ENCODE data around the gene CNIH2.
A peak's percentile ranks its signal among the peaks of the same experiment; 100 is the strongest.
"Not testable (repeated sequence)": the region's sequence is repeated elsewhere in the genome, so short reads cannot be mapped to it uniquely, and the experiment has no call there.

Gene CNIH2

DNA sequence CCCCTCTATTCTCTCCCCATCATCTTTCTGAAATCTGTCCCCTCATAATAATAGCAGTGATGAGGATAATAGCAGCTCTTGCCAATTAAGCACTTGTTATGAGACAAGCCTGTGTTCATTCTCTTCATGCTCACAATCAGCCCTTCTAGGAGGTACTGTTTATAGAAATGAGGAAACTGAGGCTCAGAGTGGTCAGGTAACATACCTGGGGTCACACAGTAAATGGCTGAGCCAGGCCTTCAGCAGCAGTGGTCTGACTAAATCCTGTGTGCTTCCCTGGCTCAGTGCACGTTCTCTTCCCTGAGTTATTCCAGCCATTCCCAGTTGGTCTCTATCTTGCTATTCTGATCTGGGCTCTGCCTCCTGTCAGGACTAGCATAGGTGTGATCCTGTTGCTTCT, 3.8 kb upstream of the CNIH2 start:
- H3K9me3 ChIP-seq, result no peaks in the 10 kb centered on the region
- TF ChIP-seq Cebpa-rat (IDR thresholded peaks at IDR 0.05), result no peak
- peaks cover 49% of the 10 kb centered on the region for H3K4me1 ChIP-seq
- peaks cover 63% of the 10 kb centered on the region for H3K36me3 ChIP-seq
- no peak overlapping the region for H3K4me2 ChIP-seq
- no peak overlapping the region for H3K4me3 ChIP-seq
- peaks cover 85% of the 10 kb centered on the region for H4K20me1 ChIP-seq
- no peaks in the 10 kb centered on the region for H3K27me3 ChIP-seq
- H3K9ac ChIP-seq, result no peak overlapping the region
- H3K27ac ChIP-seq, result no peak overlapping the region

DNA sequence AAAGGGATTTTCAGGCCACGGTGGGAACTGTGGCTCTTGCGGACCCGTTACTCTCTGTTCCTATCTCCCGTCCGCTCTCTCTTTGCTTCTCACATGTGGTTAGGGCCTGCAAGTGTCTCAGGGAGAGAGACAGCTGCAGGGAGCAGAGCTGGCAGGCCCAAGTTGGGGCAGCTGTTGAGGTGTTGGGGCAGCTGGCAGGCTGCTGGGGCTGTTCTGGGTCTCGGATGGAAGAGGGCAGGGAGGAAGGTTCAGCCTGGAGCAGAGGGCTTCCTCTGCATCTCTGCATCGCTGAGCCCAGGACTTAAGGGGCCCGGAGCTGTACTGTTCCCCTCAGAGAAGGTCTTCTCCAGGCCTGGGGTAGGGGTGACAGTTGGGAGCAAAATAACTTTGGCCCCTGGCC, 2.6 kb upstream of the CNIH2 start:
- no peak overlapping the region; the same call in 1 of the 2 replicates for H3K4me2 ChIP-seq
- H3K27me3 ChIP-seq, result no peaks in the 10 kb centered on the region
- no peak overlapping the region for H3K27ac ChIP-seq
- H3K4me3 ChIP-seq, result no peak overlapping the region
- H3K9ac ChIP-seq, result no peak overlapping the region
- TF ChIP-seq Cebpa-rat (IDR thresholded peaks at IDR 0.05), result no peak
- peaks cover 47% of the 10 kb centered on the region for H3K4me1 ChIP-seq
- peaks cover 61% of the 10 kb centered on the region for H3K36me3 ChIP-seq
- H3K9me3 ChIP-seq, result no peaks in the 10 kb centered on the region
- H4K20me1 ChIP-seq, result peaks cover 84% of the 10 kb centered on the region

DNA sequence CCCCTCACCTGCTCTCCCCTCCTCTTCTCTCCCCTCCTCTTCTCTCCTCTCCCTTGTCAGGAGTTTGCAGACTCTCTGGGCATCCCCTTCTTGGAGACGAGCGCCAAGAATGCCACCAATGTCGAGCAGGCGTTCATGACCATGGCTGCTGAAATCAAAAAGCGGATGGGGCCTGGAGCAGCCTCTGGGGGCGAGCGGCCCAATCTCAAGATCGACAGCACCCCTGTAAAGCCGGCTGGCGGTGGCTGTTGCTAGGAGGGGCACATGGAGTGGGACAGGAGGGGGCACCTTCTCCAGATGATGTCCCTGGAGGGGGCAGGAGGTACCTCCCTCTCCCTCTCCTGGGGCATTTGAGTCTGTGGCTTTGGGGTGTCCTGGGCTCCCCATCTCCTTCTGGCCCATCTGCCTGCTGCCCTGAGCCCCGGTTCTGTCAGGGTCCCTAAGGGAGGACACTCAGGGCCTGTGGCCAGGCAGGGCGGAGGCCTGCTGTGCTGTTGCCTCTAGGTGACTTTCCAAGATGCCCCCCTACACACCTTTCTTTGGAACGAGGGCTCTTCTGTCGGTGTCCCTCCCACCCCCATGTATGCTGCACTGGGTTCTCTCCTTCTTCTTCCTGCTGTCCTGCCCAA, 1.9 kb upstream of the CNIH2 start:
- Histone ChIP-seq H3K9me3 (no peaks in the 10 kb centered on the region), H3K4me2 (peak overlapping the region; percentile 52), H4K20me1 (peaks cover 84% of the 10 kb centered on the region), H3K9ac (no peak overlapping the region), H3K4me3 (no peak overlapping the region), H3K36me3 (peaks cover 54% of the 10 kb centered on the region), H3K4me1 (peaks cover 49% of the 10 kb centered on the region), H3K27me3 (no peaks in the 10 kb centered on the region), H3K27ac (no peak overlapping the region)
- no peak for TF ChIP-seq Cebpa-rat (IDR thresholded peaks at IDR 0.05)

DNA sequence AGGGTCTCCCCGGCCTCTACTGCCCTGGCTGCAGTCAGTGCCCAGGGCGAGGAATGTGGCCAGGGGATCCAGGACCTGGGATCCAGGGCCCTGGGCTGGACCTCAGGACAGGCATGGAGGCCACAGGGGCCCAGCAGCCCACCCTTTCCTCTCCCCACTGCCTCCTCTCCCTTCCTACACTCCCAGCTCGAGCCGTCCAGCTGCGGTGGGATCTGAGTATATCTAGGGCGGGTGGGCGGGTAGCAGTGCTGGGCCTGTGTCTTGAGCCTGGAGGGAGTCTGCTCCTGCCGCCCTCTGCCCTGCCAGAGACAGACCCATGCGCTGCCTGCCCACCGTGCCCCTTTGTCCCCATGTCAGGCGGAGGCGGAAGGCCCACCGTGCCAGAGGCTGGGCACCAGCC, 1.4 kb upstream of the CNIH2 start:
- Histone ChIP-seq H3K4me2 (peak overlapping the region; percentile 96), H3K4me1 (peaks cover 55% of the 10 kb centered on the region), H3K36me3 (peaks cover 49% of the 10 kb centered on the region), H4K20me1 (peaks cover 83% of the 10 kb centered on the region)
- H3K4me3 ChIP-seq, H3K27ac ChIP-seq, H3K9me3 ChIP-seq, H3K9ac ChIP-seq, H3K27me3 ChIP-seq: not testable (repeated sequence)

DNA sequence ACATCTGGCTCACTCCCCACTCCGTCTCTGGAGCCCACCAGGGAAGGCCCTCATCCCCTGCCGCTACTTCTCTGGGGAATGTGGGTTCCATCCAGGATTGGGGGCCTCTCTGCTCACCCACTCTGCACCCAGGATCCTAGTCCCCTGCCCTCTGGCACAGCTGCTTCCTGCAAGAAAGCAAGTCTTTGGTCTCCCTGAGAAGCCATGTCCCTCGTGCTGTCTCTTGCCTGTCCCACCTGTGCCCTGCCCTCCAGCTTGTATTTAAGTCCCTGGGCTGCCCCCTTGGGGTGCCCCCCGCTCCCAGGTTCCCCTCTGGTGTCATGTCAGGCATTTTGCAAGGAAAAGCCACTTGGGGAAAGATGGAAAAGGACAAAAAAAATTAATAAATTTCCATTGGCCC, 911 bp upstream of the CNIH2 start:
- Histone ChIP-seq H4K20me1 (peaks cover 83% of the 10 kb centered on the region), H3K4me1 (peaks cover 59% of the 10 kb centered on the region), H3K4me3 (peak overlapping the region; percentile 64), H3K36me3 (peaks cover 45% of the 10 kb centered on the region), H3K4me2 (peak overlapping the region; percentile 96)
- not testable (repeated sequence) for H3K9ac ChIP-seq, H3K27me3 ChIP-seq, H3K9me3 ChIP-seq, H3K27ac ChIP-seq

DNA sequence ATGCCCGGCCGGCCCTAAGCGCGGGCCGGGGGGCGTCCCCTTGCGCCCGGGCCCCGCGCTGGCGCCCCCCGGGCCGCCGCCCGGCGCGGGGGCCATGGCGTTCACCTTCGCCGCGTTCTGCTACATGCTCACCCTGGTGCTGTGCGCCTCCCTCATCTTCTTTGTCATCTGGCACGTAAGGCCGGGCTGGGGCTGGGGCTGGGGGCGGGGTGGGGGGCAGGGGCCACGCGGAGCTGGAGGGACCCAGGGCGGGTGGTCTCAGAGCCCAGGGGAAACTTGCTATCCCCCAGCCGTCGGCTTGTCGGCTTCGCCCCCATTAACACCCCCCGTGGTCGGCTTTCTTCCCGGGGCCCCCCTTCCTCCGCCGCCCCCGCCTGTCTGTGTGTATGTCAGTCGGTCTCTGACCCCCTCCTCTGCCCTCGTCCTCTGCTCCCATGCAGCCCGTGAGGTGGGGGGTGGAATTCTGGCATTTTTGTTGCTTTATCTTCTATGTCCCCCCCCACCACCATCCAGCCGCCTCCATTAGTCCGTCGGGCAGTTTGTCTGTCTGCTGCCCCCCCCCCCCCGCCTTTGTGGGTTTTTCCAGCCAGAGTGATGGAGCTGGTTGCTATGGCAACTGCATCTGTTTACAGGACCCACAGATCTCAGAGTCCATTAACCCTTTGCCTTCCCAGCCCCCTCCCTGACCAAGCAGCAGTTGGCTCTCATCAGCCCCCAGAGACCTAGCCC, 552 bp downstream of the CNIH2 start:
- H3K27me3 ChIP-seq, result no peaks in the 10 kb centered on the region
- TF ChIP-seq Cebpa-rat (IDR thresholded peaks at IDR 0.05), result no peak
- peak overlapping the region; percentile 96 for H3K4me2 ChIP-seq
- peak overlapping the region; percentile 64 for H3K4me3 ChIP-seq
- peaks cover 30% of the 10 kb centered on the region for H3K36me3 ChIP-seq
- H3K9me3 ChIP-seq, result no peaks in the 10 kb centered on the region
- H4K20me1 ChIP-seq, result peaks cover 77% of the 10 kb centered on the region
- no peak overlapping the region for H3K27ac ChIP-seq
- peaks cover 71% of the 10 kb centered on the region for H3K4me1 ChIP-seq
- H3K9ac ChIP-seq, result peak overlapping the region; percentile 65; the same call in 1 of the 2 replicates

DNA sequence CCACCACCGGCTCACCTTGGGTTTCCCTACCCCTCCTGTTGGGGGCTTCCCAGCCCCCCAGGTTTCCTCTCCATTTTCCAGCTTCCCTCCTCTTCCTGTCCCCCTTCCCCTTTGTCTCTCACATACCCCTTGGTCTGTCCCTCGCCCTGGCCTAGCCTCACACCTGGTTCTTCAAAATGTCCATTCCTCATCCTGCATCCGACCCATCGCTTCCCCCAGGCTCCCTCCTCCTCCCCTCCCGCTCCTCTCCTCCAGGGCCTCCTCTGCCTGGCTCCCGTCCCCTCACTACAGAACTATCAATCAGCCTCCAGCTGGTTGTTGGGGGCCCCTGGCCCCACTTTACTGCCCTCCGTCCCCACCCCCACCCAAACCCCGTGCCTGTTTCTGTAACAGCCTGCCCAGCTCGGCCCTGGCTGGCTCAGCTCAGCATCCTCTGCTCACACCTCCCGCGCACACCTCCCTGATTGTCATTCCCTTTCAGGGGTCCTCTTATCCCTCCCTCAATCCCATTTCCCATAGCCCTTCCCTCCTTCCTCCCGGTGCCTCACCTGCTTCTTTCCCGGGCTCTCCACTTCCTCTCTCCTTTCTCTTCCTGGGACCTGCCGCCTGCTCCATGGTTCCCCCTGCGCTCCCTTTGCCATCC, 1.2 kb downstream of the CNIH2 start:
- Histone ChIP-seq H3K27ac (no peak overlapping the region), H3K9ac (no peak overlapping the region), H3K4me2 (peak overlapping the region; percentile 96), H3K4me3 (no peak overlapping the region), H3K27me3 (no peaks in the 10 kb centered on the region), H3K4me1 (peaks cover 71% of the 10 kb centered on the region), H3K36me3 (peaks cover 25% of the 10 kb centered on the region), H3K9me3 (no peaks in the 10 kb centered on the region), H4K20me1 (peaks cover 70% of the 10 kb centered on the region)
- no peak for TF ChIP-seq Cebpa-rat (IDR thresholded peaks at IDR 0.05)

DNA sequence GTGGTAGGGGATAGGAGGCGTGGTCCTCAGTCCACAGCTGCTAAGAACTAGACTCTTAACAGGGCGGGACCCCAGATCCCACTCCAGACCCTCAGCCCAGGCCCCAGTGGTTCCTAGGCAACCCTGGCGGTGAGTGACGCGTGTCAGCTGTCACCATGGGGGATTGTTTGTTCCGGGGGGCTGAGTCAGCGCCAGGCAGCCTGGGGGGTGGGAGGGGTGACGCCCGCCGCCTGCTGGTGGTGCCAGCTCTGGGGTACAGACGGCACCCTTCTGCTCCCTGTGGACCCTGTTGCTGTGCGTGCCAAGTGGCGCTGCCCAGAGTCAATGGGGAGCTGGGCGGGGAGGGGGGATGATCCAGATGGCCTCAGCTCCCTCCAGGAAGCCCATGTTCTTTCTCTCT, 2.5 kb downstream of the CNIH2 start:
- peaks cover 26% of the 10 kb centered on the region for H3K36me3 ChIP-seq
- no peaks in the 10 kb centered on the region for H3K9me3 ChIP-seq
- peak overlapping the region; percentile 63 for H3K4me2 ChIP-seq
- H3K9ac ChIP-seq, result no peak overlapping the region
- peaks cover 70% of the 10 kb centered on the region for H3K4me1 ChIP-seq
- no peak for TF ChIP-seq Cebpa-rat (IDR thresholded peaks at IDR 0.05)
- no peak overlapping the region for H3K27ac ChIP-seq
- peaks cover 60% of the 10 kb centered on the region for H4K20me1 ChIP-seq
- H3K4me3 ChIP-seq, result no peak overlapping the region
- H3K27me3 ChIP-seq, result no peaks in the 10 kb centered on the region

DNA sequence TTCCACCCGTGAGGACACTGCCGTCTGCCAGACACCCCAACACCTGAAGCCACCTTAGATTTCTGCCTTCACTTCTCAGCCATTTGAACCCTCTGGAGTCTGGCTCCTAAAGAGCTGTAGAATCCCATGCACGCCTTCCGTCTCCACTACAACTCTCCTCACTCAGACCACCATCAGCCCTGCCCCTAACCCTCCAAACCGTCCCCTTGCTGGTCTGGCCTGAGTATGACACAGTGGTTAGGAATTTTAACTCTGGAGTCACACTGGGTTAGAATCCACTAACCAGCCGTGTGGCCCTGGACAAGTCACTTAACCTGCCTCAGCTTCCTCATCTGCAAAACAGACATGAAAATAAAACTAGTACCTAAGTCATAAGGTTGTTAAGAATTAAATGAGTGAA, 3.0 kb downstream of the CNIH2 start:
- Histone ChIP-seq H3K9me3 (no peaks in the 10 kb centered on the region), H3K4me1 (peaks cover 64% of the 10 kb centered on the region), H3K27me3 (no peaks in the 10 kb centered on the region), H3K36me3 (peaks cover 25% of the 10 kb centered on the region), H4K20me1 (peaks cover 54% of the 10 kb centered on the region), H3K4me2 (peak overlapping the region; percentile 63), H3K4me3 (no peak overlapping the region), H3K9ac (no peak overlapping the region), H3K27ac (no peak overlapping the region)
- no peak for TF ChIP-seq Cebpa-rat (IDR thresholded peaks at IDR 0.05)

DNA sequence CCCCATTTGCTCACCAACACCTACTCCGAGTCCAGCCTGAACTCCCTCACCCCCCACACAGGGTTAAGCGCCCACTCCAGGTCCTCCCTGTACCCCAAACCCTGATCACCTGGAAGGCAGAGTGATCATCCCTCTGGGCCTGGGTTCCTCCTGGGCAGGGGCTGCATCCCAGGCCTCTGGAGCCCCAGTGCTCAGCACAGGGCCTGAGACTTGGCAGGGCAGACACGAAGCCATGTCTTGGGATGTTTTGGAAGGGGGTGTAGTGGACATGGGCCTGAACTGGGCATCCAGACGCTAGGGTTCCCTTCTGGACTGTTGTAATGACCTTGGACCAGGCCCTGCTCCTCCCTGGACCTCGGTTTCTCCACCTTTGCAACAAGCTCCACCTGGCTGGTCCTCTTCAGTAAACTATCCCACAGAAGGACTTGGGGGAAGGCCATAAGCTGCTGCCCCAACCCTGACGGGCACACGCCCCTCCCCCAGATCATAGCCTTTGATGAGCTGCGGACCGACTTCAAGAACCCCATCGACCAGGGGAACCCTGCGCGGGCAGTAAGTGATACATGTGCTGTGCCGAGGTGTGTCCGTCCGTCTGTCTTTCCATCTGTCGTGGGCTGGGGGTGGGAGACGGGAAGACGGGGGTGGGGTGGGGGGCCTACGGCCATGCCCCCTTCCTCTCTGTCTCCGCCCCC, 3.9 kb downstream of the CNIH2 start:
- Histone ChIP-seq H3K4me1 (peaks cover 55% of the 10 kb centered on the region), H3K9ac (no peak overlapping the region), H4K20me1 (peaks cover 45% of the 10 kb centered on the region), H3K4me2 (peak overlapping the region; percentile 63), H3K9me3 (no peaks in the 10 kb centered on the region), H3K36me3 (peaks cover 19% of the 10 kb centered on the region; the same call in 1 of the 2 replicates), H3K27ac (no peak overlapping the region), H3K27me3 (no peaks in the 10 kb centered on the region), H3K4me3 (no peak overlapping the region)
- no peak for TF ChIP-seq Cebpa-rat (IDR thresholded peaks at IDR 0.05)
